SK-N-SH treated with all-trans-retinoic acid at 6 μM for 48 hours (cell line): ENCODE data around the gene ELFN1.

Source experiments
- ATAC-seq: fragments of 200-7000 bp; cut with Tn5 transposase; 3 replicates; pipeline ENCODE4 v1.9.1; 2020; ENCODE audit warnings: mild to moderate bottlenecking, moderate library complexity
- CSDC2 ChIP-seq: fragments of 250-450 bp; sonication (Bioruptor Pico); IDR thresholded peaks from 2 replicates; pipeline ENCODE4 v1.5.0; 2020; ENCODE audit warnings: mild to moderate bottlenecking, moderate library complexity
- ESRRG ChIP-seq: fragments of 250-450 bp; sonication (Bioruptor Pico); IDR thresholded peaks from 2 replicates; pipeline ENCODE4 v1.6.1; 2021; ENCODE audit warnings: mild to moderate bottlenecking
- GLIS3 ChIP-seq: fragments of 250-450 bp; sonication (Bioruptor Pico); IDR thresholded peaks from 2 replicates; pipeline ENCODE4 v1.5.0; 2020; ENCODE audit warnings: mild to moderate bottlenecking, moderate library complexity
- ISL1 ChIP-seq: fragments of 250-450 bp; sonication (Bioruptor Pico); IDR thresholded peaks from 2 replicates; pipeline ENCODE4 v2.1.2; 2022; ENCODE audit warnings: mild to moderate bottlenecking, moderate library complexity
- PATZ1 ChIP-seq: fragments of 250-450 bp; sonication (Bioruptor Pico); IDR thresholded peaks from 2 replicates; pipeline ENCODE4 v1.8.0; 2020; ENCODE audit warnings: mild to moderate bottlenecking, moderate library complexity, borderline replicate concordance
- PPARA ChIP-seq: fragments of 250-450 bp; sonication (Bioruptor Pico); IDR thresholded peaks from 2 replicates; pipeline ENCODE4 v1.5.0; 2020; ENCODE audit warnings: mild to moderate bottlenecking, borderline replicate concordance
- SNAI2 ChIP-seq: fragments of 250-450 bp; sonication (Bioruptor Pico); IDR thresholded peaks from 2 replicates; pipeline ENCODE4 v1.5.0; 2020; ENCODE audit warnings: mild to moderate bottlenecking, moderate library complexity
- ZNF565 ChIP-seq: fragments of 450-650 bp; formaldehyde crosslinking; conservative IDR thresholded peaks from 2 replicates; pipeline ENCODE4 v1.5.0; 2020; ENCODE audit warnings: low read depth, mild to moderate bottlenecking, moderate library complexity
- ZNF70 ChIP-seq: fragments of 450-650 bp; formaldehyde crosslinking; IDR thresholded peaks from 2 replicates; pipeline ENCODE4 v1.5.0; 2020; ENCODE audit warnings: mild to moderate bottlenecking, moderate library complexity
- ZNF8 ChIP-seq: fragments of 450-650 bp; formaldehyde crosslinking; IDR thresholded peaks from 2 replicates; pipeline ENCODE4 v1.5.0; 2020; ENCODE audit warnings: mild to moderate bottlenecking, moderate library complexity
- TF ChIP-seq, protein P1 (sequence below): fragments of 250-450 bp; sonication (Bioruptor Pico); IDR thresholded peaks from 2 replicates; pipeline ENCODE4 v1.8.0; 2021; ENCODE audit warnings: low read depth, mild to moderate bottlenecking, moderate library complexity, borderline replicate concordance
- TF ChIP-seq, protein P2 (sequence below): fragments of 250-450 bp; sonication (Bioruptor Pico); IDR thresholded peaks from 2 replicates; pipeline ENCODE4 v1.5.1; 2021; ENCODE audit warnings: mild to moderate bottlenecking, moderate library complexity
- TF ChIP-seq, protein P3 (sequence below): fragments of 250-450 bp; sonication (Bioruptor Pico); IDR thresholded peaks from 2 replicates; pipeline ENCODE4 v1.5.1; 2020; ENCODE audit warnings: low read depth, mild to moderate bottlenecking, moderate library complexity
- TF ChIP-seq, protein P4 (sequence below): fragments of 250-450 bp; sonication (Bioruptor Pico); IDR thresholded peaks from 2 replicates; pipeline ENCODE4 v1.5.0; 2020; ENCODE audit warnings: mild to moderate bottlenecking, moderate library complexity

ELFN1 gene

GRCh38 chr7:1745576-1746490, 75.8 kb downstream of the ELFN1 start:
- no peak for TF ChIP-seq PATZ1 (CRISPR knock-in tag)
- no peak for ATAC-seq

- TF ChIP-seq, protein P1, sequence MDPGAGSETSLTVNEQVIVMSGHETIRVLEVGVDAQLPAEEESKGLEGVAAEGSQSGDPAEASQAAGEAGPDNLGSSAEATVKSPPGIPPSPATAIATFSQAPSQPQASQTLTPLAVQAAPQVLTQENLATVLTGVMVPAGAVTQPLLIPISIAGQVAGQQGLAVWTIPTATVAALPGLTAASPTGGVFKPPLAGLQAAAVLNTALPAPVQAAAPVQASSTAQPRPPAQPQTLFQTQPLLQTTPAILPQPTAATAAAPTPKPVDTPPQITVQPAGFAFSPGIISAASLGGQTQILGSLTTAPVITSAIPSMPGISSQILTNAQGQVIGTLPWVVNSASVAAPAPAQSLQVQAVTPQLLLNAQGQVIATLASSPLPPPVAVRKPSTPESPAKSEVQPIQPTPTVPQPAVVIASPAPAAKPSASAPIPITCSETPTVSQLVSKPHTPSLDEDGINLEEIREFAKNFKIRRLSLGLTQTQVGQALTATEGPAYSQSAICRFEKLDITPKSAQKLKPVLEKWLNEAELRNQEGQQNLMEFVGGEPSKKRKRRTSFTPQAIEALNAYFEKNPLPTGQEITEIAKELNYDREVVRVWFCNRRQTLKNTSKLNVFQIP (CRISPR knock-in tag): no peak
- TF ChIP-seq ZNF565: no peak
- no peak for TF ChIP-seq ZNF8 (CRISPR knock-in tag)
- TF ChIP-seq, all 23 proteins: peak for 0
- ATAC-seq: no peak
Measured at GRCh38 chr7:1746491-1746975, 76.5 kb downstream of the ELFN1 start.

DNA sequence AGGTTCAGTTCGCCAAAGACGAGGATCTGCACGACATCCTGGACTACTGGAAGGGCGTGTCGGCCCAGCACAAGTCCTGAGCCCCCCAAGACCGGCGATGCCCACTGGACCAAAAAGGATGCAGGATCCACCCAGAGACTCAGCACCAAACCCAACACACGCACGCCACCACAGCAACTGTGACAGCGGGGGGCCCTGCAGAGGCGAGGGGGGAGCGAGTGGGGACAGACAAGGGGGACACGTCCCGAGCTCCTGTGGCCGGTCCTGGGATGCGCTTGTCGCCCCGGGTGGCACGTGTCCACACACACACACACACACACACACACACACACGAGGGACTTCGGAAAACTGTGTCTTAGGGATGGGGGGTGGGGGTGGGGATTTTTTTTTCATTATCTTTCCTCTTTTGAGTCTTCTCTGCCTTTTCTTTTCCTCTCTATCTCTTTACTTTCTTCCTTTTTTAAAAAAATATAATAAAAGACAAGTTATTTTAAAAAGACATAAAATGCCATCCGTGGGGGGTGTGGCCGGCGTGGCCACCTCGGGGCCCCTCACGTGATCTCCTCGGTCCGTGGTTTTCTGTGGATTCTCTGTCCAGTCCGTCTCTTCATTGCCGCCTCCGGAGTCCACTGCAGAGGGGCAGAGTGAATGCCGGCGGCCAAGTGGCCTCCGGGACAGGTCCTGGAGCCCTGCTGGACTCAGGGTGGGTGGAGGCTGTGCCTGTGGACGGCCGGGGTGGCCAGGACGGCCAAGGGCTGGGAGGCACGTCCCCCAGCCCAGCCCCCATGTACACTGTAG, 77.1 kb downstream of the ELFN1 start:
- no peak for ATAC-seq
- TF ChIP-seq ISL1 (CRISPR knock-in tag): no peak
- TF ChIP-seq ZNF565: no peak
- TF ChIP-seq, protein P2, sequence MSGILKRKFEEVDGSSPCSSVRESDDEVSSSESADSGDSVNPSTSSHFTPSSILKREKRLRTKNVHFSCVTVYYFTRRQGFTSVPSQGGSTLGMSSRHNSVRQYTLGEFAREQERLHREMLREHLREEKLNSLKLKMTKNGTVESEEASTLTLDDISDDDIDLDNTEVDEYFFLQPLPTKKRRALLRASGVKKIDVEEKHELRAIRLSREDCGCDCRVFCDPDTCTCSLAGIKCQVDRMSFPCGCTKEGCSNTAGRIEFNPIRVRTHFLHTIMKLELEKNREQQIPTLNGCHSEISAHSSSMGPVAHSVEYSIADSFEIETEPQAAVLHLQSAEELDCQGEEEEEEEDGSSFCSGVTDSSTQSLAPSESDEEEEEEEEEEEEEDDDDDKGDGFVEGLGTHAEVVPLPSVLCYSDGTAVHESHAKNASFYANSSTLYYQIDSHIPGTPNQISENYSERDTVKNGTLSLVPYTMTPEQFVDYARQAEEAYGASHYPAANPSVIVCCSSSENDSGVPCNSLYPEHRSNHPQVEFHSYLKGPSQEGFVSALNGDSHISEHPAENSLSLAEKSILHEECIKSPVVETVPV: no peak
- TF ChIP-seq GLIS3: no peak
- no peak for TF ChIP-seq PPARA
- TF ChIP-seq ZNF8 (CRISPR knock-in tag): no peak

DNA sequence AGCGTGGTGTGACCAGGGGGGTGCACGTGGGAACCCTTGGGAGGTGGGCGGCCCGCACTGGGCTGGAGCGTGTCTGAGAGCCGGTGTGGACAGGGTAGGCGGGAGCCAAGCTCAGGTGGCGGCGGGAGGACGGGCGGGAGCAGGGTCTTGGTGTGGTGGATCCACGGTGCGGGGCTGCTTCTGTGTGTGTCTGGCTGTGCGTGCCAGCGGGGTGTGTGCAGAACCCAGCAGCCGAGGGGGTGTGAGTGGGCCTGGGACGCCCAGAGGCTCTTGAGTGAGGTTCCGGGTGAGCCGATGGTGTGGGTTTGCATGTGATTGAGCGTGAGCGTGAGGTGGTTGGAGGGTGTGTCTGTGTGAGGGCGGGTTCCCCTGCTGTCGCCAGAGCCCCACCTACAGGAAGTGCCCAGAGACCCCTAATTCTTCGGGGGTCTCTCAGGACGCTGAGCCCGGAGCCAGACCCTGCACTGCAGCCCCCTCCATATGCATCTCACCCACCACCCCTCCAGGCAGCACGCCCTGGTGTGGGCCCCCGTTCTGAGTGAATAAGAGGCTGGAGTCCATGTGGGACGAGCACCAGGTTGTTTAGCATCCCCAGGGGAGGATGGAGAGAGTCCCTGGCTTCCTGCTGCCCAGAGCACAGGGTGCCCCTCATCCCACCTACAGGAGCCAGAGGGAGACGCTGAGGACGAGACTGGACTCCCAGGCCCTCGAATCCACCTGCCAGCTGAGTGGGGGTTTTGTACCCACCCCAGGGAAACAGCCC, 78.2 kb downstream of the ELFN1 start:
- TF ChIP-seq, protein P3, sequence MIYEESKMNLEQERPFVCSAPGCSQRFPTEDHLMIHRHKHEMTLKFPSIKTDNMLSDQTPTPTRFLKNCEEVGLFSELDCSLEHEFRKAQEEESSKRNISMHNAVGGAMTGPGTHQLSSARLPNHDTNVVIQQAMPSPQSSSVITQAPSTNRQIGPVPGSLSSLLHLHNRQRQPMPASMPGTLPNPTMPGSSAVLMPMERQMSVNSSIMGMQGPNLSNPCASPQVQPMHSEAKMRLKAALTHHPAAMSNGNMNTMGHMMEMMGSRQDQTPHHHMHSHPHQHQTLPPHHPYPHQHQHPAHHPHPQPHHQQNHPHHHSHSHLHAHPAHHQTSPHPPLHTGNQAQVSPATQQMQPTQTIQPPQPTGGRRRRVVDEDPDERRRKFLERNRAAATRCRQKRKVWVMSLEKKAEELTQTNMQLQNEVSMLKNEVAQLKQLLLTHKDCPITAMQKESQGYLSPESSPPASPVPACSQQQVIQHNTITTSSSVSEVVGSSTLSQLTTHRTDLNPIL (CRISPR knock-in tag): no peak
- TF ChIP-seq ZNF565 (no peak), PATZ1 (CRISPR knock-in tag) (no peak), CSDC2 (CRISPR knock-in tag) (no peak), PPARA (no peak), SNAI2 (CRISPR knock-in tag) (no peak), ESRRG (CRISPR knock-in tag) (no peak), ZNF70 (CRISPR knock-in tag) (no peak)
- TF ChIP-seq, protein P4, sequence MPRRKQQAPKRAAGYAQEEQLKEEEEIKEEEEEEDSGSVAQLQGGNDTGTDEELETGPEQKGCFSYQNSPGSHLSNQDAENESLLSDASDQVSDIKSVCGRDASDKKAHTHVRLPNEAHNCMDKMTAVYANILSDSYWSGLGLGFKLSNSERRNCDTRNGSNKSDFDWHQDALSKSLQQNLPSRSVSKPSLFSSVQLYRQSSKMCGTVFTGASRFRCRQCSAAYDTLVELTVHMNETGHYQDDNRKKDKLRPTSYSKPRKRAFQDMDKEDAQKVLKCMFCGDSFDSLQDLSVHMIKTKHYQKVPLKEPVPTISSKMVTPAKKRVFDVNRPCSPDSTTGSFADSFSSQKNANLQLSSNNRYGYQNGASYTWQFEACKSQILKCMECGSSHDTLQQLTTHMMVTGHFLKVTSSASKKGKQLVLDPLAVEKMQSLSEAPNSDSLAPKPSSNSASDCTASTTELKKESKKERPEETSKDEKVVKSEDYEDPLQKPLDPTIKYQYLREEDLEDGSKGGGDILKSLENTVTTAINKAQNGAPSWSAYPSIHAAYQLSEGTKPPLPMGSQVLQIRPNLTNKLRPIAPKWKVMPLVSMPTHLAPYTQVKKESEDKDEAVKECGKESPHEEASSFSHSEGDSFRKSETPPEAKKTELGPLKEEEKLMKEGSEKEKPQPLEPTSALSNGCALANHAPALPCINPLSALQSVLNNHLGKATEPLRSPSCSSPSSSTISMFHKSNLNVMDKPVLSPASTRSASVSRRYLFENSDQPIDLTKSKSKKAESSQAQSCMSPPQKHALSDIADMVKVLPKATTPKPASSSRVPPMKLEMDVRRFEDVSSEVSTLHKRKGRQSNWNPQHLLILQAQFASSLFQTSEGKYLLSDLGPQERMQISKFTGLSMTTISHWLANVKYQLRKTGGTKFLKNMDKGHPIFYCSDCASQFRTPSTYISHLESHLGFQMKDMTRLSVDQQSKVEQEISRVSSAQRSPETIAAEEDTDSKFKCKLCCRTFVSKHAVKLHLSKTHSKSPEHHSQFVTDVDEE (CRISPR knock-in tag): no peak
- no peak for ATAC-seq
